ENCODE results near the gene UNC5A.

UNC5A gene

GRCh38 chr5:176788091-176788490 lies 22.3 kb upstream of the UNC5A start:
- Histone ChIP-seq H3K9me3 (ENCODE audit: low read length) (no peaks in the 10 kb centered on the region), H3K27me3 (ENCODE audit: insufficient read depth, low read length) (peaks cover 79% of the 10 kb centered on the region), H3K4me1 (ENCODE audit: insufficient read depth, low read length) (no peaks in the 10 kb centered on the region), H3K4me3 (ENCODE audit: low read length) (no peak overlapping the region), H3K36me3 (ENCODE audit: insufficient read depth, low read length) (no peaks in the 10 kb centered on the region), H2AFZ (ENCODE audit: low read depth, low read length) (no peak overlapping the region)

- Histone ChIP-seq H3K9me3 (ENCODE audit: low read length) (no peaks in the 10 kb centered on the region), H2AFZ (ENCODE audit: low read depth, low read length) (no peak overlapping the region), H3K27me3 (ENCODE audit: insufficient read depth, low read length) (peaks cover 84% of the 10 kb centered on the region)
Measured at GRCh38 chr5:176788941-176789872, 21.2 kb upstream of the UNC5A start.

DNA sequence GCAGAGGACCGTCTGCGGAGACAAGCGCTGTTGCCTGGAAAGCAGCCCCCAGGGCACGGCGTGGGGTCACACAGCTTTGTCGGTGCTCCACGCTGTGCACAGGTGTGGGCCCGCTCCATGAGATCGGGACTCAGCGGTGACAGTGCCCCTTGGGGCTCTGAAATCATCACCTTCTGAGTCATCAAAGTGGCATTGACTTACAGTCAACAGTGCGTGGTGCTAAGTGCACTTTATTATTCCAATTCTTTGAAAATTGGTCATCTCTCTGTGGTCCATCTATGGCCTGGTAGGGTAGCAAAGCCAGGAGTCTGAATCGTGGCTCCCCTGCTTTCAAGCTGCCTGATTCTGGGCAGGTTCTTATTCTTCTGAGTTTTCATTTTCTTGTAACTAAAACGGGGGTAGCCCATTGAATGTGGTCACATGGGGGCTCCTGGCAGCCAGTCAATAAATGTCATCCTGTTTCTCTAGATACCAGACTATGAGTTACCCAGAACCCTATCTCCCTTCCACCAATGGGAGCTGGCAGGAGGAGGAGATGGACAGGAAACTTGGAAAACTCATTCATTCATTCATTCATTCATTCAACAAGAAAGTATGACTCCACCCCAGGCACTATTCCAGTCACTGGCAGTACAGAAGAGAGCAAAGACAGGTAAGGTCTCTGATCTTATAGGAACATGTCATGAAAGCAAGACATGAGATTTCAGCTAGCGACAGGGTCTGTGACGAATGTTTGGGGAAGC lies 20.3 kb upstream of the UNC5A start:
- Histone ChIP-seq H3K36me3 (ENCODE audit: insufficient read depth, low read length) (no peaks in the 10 kb centered on the region), H3K4me3 (ENCODE audit: low read length) (no peak overlapping the region), H3K4me1 (ENCODE audit: insufficient read depth, low read length) (no peaks in the 10 kb centered on the region), H2AFZ (ENCODE audit: low read depth, low read length) (no peak overlapping the region), H3K9me3 (ENCODE audit: low read length) (no peaks in the 10 kb centered on the region), H3K27me3 (ENCODE audit: insufficient read depth, low read length) (peaks cover 86% of the 10 kb centered on the region)

More at GRCh38 chr5:176788941-176789872, 21.2 kb upstream of the UNC5A start:
- Histone ChIP-seq H3K4me3 (ENCODE audit: low read length) (no peak overlapping the region), H3K4me1 (ENCODE audit: insufficient read depth, low read length) (no peaks in the 10 kb centered on the region), H3K36me3 (ENCODE audit: insufficient read depth, low read length) (no peaks in the 10 kb centered on the region)

DNA sequence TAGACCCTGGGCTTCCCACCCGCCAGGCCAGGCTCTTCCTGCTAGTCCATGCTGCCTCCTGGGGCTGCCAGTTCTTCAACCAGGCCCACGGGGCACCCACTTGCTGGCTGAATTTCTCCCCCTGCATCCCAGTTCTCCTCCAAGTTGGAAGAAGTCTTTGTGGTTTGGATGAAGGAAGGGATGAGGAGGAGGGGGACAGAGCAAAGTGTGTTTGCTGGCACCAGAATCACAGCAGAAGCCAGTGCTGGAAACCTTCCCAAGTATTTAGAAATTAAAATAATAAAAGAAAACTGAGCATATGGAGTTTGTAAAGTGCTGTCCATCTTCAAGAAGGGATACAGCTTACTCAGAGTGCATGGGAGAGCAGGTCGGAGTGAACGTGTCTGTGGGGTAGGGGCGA lies 19.4 kb upstream of the UNC5A start:
- no peaks in the 10 kb centered on the region for H3K36me3 ChIP-seq (ENCODE audit: insufficient read depth, low read length)
- no peak overlapping the region for H3K4me3 ChIP-seq (ENCODE audit: low read length)
- no peak overlapping the region for H2AFZ ChIP-seq (ENCODE audit: low read depth, low read length)
- no peaks in the 10 kb centered on the region for H3K9me3 ChIP-seq (ENCODE audit: low read length)
- peaks cover 81% of the 10 kb centered on the region for H3K27me3 ChIP-seq (ENCODE audit: insufficient read depth, low read length)
- no peaks in the 10 kb centered on the region for H3K4me1 ChIP-seq (ENCODE audit: insufficient read depth, low read length)

DNA sequence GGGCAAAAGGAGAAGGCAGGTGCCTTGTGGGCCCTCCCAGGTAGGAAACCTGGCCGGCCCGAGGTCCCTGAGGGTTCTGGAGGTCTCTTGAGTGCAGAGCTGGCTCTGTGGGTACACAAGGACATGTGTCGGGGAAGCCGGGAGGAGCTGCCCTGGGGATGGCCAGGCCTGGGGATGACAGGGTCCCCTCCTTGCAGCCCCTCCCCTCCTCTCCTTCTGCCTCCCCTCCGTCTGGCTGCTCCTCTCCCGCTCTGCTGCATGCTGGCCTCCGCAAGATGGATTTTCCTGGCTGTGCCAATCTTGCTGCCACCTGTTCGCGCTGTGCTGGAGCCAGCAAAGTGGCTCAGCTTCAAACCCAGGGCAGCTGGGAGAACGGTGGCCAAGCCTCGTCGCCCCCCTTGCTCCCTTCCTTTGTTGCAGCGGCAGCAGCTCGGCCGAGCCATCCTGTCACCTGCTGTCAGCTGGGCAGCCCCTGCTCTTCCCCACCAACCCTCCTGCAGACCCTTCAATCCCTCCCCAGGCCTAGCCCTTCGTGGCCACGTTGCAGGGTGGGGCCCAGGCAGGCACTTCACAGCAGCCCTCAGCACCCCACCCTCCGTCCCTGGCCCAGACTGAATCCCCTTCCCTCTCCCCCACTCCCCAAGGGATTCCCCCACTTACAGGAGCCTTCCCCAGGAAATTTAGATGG lies 17.6 kb upstream of the UNC5A start:
- Histone ChIP-seq H3K4me3 (ENCODE audit: low read length) (no peak overlapping the region), H3K9me3 (ENCODE audit: low read length) (no peaks in the 10 kb centered on the region)

DNA sequence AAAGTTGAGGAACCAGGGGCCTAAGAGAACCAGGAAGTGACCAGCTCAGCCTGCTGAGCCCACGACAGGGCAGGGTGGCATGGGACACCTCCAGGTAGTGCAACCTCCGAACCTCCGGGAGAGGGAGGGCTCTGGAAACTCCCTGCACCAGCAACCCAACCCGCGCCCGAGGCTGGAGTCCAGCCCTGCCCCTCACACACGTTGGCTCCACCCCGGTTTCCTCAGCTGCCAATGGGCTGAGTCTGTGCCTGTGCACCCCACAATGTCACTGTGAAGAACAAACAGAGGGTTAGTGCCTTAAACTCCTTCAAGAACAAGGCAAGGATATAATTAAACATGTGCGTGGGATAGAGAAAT lies 17.0 kb upstream of the UNC5A start:
- Histone ChIP-seq H2AFZ (ENCODE audit: low read depth, low read length) (no peak overlapping the region), H3K4me1 (ENCODE audit: insufficient read depth, low read length) (no peaks in the 10 kb centered on the region), H3K4me3 (ENCODE audit: low read length) (no peak overlapping the region), H3K27me3 (ENCODE audit: insufficient read depth, low read length) (peaks cover 78% of the 10 kb centered on the region), H3K36me3 (ENCODE audit: insufficient read depth, low read length) (no peaks in the 10 kb centered on the region), H3K9me3 (ENCODE audit: low read length) (no peaks in the 10 kb centered on the region)

More for the DNA sequence above, 17.6 kb upstream of the UNC5A start:
- Histone ChIP-seq H3K4me1 (ENCODE audit: insufficient read depth, low read length) (no peaks in the 10 kb centered on the region), H3K27me3 (ENCODE audit: insufficient read depth, low read length) (peaks cover 80% of the 10 kb centered on the region), H3K36me3 (ENCODE audit: insufficient read depth, low read length) (no peaks in the 10 kb centered on the region), H2AFZ (ENCODE audit: low read depth, low read length) (no peak overlapping the region)

- H2AFZ ChIP-seq (ENCODE audit: low read depth, low read length): no peak overlapping the region
- H3K4me1 ChIP-seq (ENCODE audit: insufficient read depth, low read length): no peaks in the 10 kb centered on the region
- peaks cover 75% of the 10 kb centered on the region for H3K27me3 ChIP-seq (ENCODE audit: insufficient read depth, low read length)
- H3K4me3 ChIP-seq (ENCODE audit: low read length): no peak overlapping the region
- no peaks in the 10 kb centered on the region for H3K9me3 ChIP-seq (ENCODE audit: low read length)
- no peaks in the 10 kb centered on the region for H3K36me3 ChIP-seq (ENCODE audit: insufficient read depth, low read length)
Measured at GRCh38 chr5:176793736-176794135, 16.6 kb upstream of the UNC5A start.

- H2AFZ ChIP-seq (ENCODE audit: low read depth, low read length): no peak overlapping the region
- peaks cover 75% of the 10 kb centered on the region for H3K27me3 ChIP-seq (ENCODE audit: insufficient read depth, low read length)
- no peaks in the 10 kb centered on the region for H3K4me1 ChIP-seq (ENCODE audit: insufficient read depth, low read length)
- H3K9me3 ChIP-seq (ENCODE audit: low read length): no peaks in the 10 kb centered on the region
- no peak overlapping the region for H3K4me3 ChIP-seq (ENCODE audit: low read length)
- no peaks in the 10 kb centered on the region for H3K36me3 ChIP-seq (ENCODE audit: insufficient read depth, low read length)
Measured at GRCh38 chr5:176794509-176794908, 15.8 kb upstream of the UNC5A start.

- no peaks in the 10 kb centered on the region for H3K4me1 ChIP-seq (ENCODE audit: insufficient read depth, low read length)
- peaks cover 61% of the 10 kb centered on the region for H3K27me3 ChIP-seq (ENCODE audit: insufficient read depth, low read length)
- no peaks in the 10 kb centered on the region for H3K9me3 ChIP-seq (ENCODE audit: low read length)
- H2AFZ ChIP-seq (ENCODE audit: low read depth, low read length): no peak overlapping the region
- H3K36me3 ChIP-seq (ENCODE audit: insufficient read depth, low read length): no peaks in the 10 kb centered on the region
- H3K4me3 ChIP-seq (ENCODE audit: low read length): no peak overlapping the region
Measured at GRCh38 chr5:176796411-176796810, 13.9 kb upstream of the UNC5A start.

DNA sequence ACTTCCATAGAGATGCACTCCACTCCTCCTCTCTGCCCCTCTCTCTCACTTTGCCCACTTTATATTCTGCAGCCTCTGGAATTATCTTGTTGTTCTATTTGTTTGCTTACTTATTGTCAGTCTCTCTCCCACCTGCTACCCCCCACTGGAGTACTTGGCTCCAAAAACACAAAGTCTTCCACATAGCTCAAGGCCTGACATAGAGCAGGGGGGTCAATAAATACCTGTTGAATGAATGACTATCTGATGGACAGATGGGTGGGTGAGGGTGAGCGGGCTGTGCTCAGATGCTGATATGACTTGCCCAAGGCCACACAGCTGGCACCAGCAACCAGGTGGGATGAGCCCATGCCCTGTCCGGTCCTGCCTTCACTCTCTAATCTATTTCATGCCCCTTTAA lies 13.4 kb upstream of the UNC5A start:
- Histone ChIP-seq H3K4me1 (ENCODE audit: insufficient read depth, low read length) (no peaks in the 10 kb centered on the region), H3K27me3 (ENCODE audit: insufficient read depth, low read length) (peaks cover 61% of the 10 kb centered on the region), H3K4me3 (ENCODE audit: low read length) (no peak overlapping the region), H3K9me3 (ENCODE audit: low read length) (no peaks in the 10 kb centered on the region), H3K36me3 (ENCODE audit: insufficient read depth, low read length) (no peaks in the 10 kb centered on the region), H2AFZ (ENCODE audit: low read depth, low read length) (no peak overlapping the region)

DNA sequence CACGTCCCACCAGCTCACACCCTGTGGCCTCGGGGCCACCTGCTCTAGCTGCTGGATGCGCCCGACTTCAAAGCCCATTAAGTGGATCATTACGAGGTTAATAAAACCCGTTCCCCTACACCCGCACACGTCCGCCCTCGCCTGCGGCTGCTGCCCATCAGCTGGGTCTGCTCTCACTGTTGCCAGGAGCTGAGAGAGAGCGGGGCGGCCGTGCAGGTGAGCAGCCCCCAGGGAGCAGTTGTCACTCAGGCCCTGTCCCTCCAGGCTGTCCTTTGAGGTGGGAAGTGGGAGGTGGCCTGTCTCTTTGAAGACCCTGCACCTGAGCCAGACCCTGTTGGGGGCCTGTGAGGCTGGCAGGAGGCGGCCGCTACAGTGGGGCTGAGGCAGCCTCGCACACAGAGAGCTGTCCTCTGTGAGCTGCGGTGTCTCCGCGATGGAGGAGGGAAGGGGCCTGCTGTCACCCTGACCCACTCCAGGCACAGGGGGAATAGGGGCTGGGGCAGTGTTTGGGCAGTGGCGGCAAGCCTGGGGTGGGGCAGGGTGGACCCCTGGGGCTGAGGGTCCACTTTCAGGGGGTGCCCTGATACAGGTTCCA lies 12.8 kb upstream of the UNC5A start:
- no peaks in the 10 kb centered on the region for H3K36me3 ChIP-seq (ENCODE audit: insufficient read depth, low read length)
- no peak overlapping the region for H2AFZ ChIP-seq (ENCODE audit: low read depth, low read length)
- H3K27me3 ChIP-seq (ENCODE audit: insufficient read depth, low read length): peaks cover 55% of the 10 kb centered on the region

GRCh38 chr5:176798086-176798876 lies 12.1 kb upstream of the UNC5A start:
- Histone ChIP-seq H2AFZ (ENCODE audit: low read depth, low read length) (no peak overlapping the region), H3K9me3 (ENCODE audit: low read length) (no peaks in the 10 kb centered on the region), H3K36me3 (ENCODE audit: insufficient read depth, low read length) (no peaks in the 10 kb centered on the region), H3K27me3 (ENCODE audit: insufficient read depth, low read length) (peaks cover 49% of the 10 kb centered on the region), H3K4me3 (ENCODE audit: low read length) (no peak overlapping the region), H3K4me1 (ENCODE audit: insufficient read depth, low read length) (no peaks in the 10 kb centered on the region)

More for the DNA sequence above, 12.8 kb upstream of the UNC5A start:
- no peak overlapping the region for H3K4me3 ChIP-seq (ENCODE audit: low read length)
- no peaks in the 10 kb centered on the region for H3K4me1 ChIP-seq (ENCODE audit: insufficient read depth, low read length)
- no peaks in the 10 kb centered on the region for H3K9me3 ChIP-seq (ENCODE audit: low read length)

Data from neuron (in vitro differentiated cells).